DOHH2 (cell line): ENCODE results near the gene GUK1.

Source experiments
- CTCF ChIP-seq: fragments of 200-600 bp; sonication (generic); IDR thresholded peaks from one replicate; pipeline ENCODE4 v1.5.1; 2014; ENCODE audit warnings: antibody characterized with exemption, mild to moderate bottlenecking, low read depth, low read length; ENCODE audit not compliant: poor library complexity, severe bottlenecking
- EZH2phosphoT487 ChIP-seq: fragments of 200-600 bp; sonication (generic); IDR thresholded peaks from 2 replicates; pipeline ENCODE4 v1.6.1; 2017; ENCODE audit warnings: borderline replicate concordance, mild to moderate bottlenecking, antibody characterized with exemption, low read length, moderate library complexity, mixed read lengths

GRCh38 chr1:228147151-228147693, 7.1 kb downstream of the GUK1 start:
- TF ChIP-seq CTCF (no peak), EZH2phosphoT487 (no peak)
